RPMI8226 (cell line): Measurements from ENCODE around the gene SGCA.
A peak's percentile ranks its signal among the peaks of the same experiment; 100 is the strongest.

Experiments used
- DNase-seq: peaks from one replicate; pipeline ENCODE4 v3.0.0-alpha.2; 2015

Gene SGCA

GRCh38 chr17:50134206-50135110, 31.3 kb upstream of the SGCA start:
- no peak for DNase-seq

GRCh38 chr17:50135316-50136095, 30.3 kb upstream of the SGCA start:
- no peak for DNase-seq

- no peak for DNase-seq
These were observed 29.6 kb upstream of the SGCA start for GRCh38 chr17:50136096-50136687.

- no peak for DNase-seq
These were observed 28.8 kb upstream of the SGCA start for GRCh38 chr17:50137042-50137441.

GRCh38 chr17:50139185-50139783, 26.5 kb upstream of the SGCA start:
- no peak for DNase-seq

- DNase-seq = peak; percentile 55
These were observed 25.6 kb upstream of the SGCA start for GRCh38 chr17:50139950-50140885.

- DNase-seq = no peak
These were observed 24.6 kb upstream of the SGCA start for GRCh38 chr17:50141026-50141744.

- no peak for DNase-seq
These were observed 24.1 kb upstream of the SGCA start for GRCh38 chr17:50141745-50142110.

GRCh38 chr17:50143461-50144176, 22.2 kb upstream of the SGCA start:
- DNase-seq = no peak

GRCh38 chr17:50144355-50144754, 21.4 kb upstream of the SGCA start:
- DNase-seq = no peak

- no peak for DNase-seq
These were observed 20.8 kb upstream of the SGCA start for GRCh38 chr17:50144845-50145531.

- DNase-seq = no peak
These were observed 20.1 kb upstream of the SGCA start for GRCh38 chr17:50145532-50146229.

- no peak for DNase-seq
These were observed 19.4 kb upstream of the SGCA start for GRCh38 chr17:50146230-50146926.

GRCh38 chr17:50146927-50147665, 18.7 kb upstream of the SGCA start:
- no peak for DNase-seq

GRCh38 chr17:50147841-50148225, 18.0 kb upstream of the SGCA start:
- peak; percentile 33 for DNase-seq

GRCh38 chr17:50148226-50149090, 17.3 kb upstream of the SGCA start:
- DNase-seq = peak; percentile 85

GRCh38 chr17:50149091-50149416, 16.8 kb upstream of the SGCA start:
- DNase-seq = no peak
